ENCODE results near the gene SCAMP5.

GRCh38 chr15:75023872-75024636, 28.7 kb downstream of the SCAMP5 start:
- TF ChIP-seq ZNF274 (IDR thresholded peaks at IDR 0.05; ENCODE audit: low read depth, low read length): no peak
- no peak for TF ChIP-seq SUZ12 (IDR thresholded peaks at IDR 0.05; ENCODE audit: extremely low read depth, insufficient read depth, insufficient read length)
- TF ChIP-seq YY1 (IDR thresholded peaks at IDR 0.05; ENCODE audit: insufficient read depth, insufficient read length): no peak
